A204.1 (cell line): ENCODE data around the gene PSME3IP1.
"Not testable (repeated sequence)": the region's sequence is repeated elsewhere in the genome, so short reads cannot be mapped to it uniquely, and the experiment has no call there.

ENCODE experiments used
- FAIRE-seq: peaks from 2 replicates; lab custom pipeline; 2012; peaks lifted over from hg19 to GRCh38; lab: Jason Lieb, UNC

Gene PSME3IP1

DNA sequence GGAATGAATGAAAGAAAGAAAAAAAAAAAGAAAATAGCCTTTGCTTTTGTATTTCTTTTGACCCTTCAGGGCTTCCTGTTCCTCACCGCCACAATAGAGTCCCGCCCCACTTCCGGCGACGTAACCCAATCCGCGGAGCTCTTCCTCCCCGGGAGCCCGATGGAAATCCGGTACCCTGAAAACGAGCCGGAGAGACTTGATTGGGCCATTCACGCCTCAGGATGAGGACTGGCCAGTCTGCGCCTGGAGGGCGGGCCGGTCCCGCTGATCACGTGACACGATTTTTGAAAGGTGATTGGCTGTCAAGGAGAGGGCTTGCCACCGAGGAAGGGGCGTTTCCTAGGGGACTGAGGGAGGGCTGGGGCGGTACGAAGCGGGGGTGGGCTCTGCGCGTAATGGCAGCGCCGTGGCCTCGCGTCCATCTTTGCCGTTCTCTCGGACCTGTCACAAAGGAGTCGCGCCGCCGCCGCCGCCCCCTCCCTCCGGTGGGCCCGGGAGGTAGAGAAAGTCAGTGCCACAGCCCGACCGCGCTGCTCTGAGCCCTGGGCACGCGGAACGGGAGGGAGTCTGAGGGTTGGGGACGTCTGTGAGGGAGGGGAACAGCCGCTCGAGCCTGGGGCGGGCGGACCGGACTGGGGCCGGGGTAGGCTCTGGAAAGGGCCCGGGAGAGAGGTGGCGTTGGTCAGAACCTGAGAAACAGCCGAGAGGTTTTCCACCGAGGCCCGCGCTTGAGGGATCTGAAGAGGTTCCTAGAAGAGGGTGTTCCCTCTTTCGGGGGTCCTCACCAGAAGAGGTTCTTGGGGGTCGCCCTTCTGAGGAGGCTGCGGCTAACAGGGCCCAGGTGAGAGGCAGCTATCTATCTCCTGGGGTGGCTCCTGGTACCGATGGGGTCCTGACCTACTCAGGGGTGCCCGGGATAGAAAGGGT is at the start of gene PSME3IP1, which contains the start of gene RSPRY1:
Gene PSME3IP1 (minus strand): TSS at position 95 of the 927 bp plus-strand sequence. CDS start 12,185 bp downstream, outside the sequence.
Gene RSPRY1 (plus strand): TSS at position 385 of the 927 bp plus-strand sequence. CDS start 18,330 bp downstream, outside the sequence.
- peak; percentile 99 for FAIRE-seq

DNA sequence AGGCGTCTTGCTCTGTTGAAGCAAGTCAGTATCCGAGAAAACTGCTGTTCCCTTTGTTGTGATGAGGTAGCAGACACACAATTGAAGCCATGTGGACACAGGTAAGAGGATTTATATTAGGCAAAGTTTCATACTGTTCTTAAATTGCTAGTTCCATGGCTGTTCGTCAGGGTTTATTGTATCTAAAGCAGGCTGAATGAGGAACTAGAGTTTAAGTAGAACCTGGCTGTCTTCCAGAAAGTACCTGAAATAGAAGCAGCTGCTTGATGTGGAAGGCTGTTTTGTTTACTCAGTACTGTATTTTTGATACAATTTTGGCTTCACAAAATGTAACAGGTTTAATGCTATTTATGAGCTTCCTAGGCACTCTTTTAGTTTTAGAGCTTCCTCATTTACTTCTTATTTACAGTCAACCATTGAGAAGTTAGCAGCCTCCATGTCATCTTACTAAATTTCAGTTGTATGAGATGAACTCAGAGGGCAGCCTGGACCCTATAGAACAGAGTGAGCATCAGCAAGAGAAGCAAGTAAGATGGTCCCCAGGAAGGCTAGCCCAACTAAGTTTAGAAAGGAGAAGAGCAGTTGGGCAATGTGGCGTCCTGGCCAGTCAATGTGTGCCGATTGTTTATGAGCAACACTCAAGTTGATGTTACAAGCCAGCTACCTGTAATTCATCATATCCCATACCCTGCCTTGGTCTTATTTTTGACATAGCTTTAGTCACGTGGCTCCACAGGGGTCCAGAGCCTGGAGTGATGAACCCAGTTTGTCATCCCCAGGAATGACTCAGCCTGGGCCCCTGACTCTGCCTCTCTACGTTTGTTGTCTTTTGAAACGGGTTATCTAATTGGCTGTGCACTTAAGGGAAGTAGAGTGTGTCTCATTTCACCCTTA is 49.5 kb upstream of the PSME3IP1 start:
- FAIRE-seq = no peak

GRCh38 chr16:57234707-57235092 is 48.9 kb upstream of the PSME3IP1 start:
- FAIRE-seq = no peak

DNA sequence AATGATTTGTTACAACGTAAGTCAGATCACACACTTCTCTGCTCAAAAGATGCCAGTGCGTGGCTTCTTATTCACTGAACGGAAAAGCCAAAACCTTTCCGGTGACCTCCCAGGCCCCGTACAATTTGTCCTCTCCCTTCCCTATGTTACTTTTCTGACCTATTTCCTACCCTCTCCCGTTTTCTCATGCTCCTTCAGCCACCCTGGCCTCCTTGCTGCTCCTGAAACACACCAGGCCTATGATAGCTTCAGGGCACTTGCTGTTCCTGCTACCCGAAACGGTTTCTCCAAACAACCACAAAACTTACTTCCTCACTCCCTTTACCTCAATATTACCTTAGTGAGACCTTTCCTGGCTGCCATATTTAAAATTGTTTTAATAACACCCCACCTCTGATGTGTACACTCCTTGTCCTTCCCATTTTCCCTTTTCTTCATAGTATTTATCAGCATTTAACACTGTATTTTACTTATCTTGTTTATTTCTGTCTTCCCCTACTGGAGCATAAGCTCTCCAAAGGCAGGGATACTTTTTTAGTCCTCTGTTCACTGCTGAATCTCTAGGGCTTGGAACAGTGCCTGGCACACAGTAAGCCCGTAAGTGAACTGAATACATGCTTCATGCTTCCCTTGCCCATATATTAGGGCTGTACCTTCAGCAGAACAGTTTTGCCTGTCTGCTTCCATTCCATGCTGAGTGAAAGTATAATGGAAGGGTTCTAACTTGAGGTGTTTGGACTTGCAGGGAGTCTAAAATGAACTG is 48.3 kb upstream of the PSME3IP1 start:
- no peak for FAIRE-seq

DNA sequence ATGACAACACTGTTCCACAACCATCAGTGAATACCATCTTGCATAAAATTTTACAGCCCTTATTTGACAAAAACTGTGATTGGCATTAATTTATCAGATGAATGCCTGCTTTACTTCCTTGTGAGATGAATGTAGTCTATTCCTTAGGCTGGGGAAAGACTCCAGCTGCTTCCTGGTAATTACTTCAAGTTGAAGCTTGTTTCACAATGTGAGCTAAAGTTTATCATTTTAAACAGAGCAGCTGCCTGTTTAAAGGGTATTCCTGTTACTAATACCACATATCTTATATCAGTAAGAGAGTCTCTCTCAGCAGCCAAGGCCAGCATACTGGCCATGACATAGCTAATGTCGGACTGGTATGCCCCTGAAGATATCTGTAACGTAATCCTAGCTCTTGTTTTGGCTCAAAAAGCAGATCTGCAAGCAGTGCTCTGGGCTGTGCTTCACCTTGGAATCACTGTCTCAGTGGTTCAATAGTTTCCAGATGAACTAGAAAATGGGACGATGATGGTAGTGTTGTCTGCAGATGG is 46.0 kb upstream of the PSME3IP1 start:
- no peak for FAIRE-seq

GRCh38 chr16:57229079-57229478 is 43.2 kb upstream of the PSME3IP1 start:
- no peak for FAIRE-seq

- no peak for FAIRE-seq
Observed at GRCh38 chr16:57226701-57227621, 41.1 kb upstream of the PSME3IP1 start.

DNA sequence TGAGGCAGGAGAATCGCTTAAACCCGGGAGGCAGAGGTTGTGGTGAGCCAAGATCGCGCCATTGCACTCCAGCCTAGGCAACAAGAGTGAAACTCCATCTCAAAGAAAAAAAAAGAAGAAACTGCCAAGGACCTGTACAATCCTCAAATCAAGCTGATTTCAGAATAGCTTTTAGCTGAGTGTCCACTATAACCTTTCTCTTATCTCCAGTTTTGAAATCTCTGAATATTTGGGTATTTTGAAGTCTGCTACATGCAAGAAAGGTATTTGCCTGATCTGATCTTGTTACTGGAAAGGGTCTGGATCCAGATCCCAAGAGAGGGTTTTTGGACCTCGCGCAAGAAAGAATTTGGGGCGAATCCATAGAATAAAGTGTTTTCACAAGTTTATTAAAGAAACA is 40.1 kb upstream of the PSME3IP1 start:
- FAIRE-seq = no peak

DNA sequence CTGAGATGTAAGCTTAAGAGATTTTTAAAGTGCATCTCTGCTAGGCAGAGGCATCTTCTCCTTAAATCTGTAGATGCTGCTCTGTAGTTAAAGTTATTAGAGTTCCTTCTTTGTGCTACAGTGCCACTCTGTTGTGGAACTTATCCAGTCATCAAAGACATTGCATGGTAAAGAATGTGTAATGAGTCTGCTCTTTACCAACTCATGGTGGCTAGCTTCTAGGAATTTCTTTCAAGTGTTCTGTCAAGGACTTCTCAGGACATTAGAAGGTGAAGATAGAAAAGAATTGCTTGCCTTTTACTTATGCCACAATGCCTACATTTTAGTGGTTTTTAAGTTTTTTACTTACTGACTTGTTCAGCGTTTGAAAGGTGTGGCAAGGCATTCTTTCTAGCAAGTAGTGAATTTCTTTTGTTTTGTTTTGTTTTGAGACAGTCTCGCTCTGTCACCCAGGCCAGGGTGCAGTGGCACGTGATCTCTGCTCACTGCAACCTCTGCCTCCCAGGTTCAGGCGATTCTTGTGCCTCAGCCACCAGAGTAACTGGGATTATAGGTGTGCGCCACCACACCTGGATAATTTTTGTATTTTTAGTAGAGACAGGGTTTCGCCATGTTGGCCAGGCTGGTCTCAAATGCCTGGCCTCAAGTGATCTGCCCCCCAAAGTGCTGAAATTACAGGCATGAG is 39.0 kb upstream of the PSME3IP1 start:
- no peak for FAIRE-seq

GRCh38 chr16:57223057-57223456 is 37.2 kb upstream of the PSME3IP1 start:
- no peak for FAIRE-seq

- no peak for FAIRE-seq
Observed at GRCh38 chr16:57216968-57217367, 31.1 kb upstream of the PSME3IP1 start.

DNA sequence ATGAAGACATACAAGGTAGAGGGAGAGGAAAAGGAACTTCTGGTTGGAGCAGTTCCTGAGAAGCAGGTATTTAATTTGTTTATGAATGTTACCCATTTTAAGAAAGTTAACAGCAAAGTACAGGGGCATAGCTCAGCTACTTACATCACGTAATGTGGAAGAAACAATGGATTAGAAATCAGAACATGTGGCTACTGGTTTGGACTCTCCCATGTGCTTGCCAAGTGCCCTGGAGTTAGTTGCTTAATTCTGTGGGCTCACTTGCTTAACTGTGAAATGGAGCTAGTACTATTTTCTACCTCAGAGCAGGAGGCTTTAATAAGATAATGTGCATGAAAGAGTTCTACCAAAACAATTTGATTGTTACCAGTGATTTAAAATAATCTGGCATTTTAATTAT is 27.6 kb upstream of the PSME3IP1 start:
- no peak for FAIRE-seq

DNA sequence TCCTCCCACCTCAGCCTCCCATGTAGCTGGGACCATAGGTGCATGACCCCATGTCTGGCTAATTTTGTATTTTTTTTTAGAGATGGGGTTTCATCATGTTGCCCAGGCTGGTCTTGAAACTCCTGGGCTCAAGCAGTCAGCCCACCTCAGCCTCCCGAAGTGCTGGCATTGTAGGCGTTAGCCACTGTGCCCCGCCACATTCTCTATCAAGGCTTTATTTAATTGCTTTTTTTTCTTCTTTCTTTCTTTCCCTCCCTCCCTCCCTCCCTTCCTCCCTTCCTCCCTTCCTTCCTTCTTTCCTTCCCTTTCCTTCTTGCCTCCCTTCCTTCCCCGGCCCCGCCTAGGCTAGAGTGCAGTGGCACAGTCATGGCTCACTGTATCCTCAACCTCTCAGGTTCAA is 23.9 kb upstream of the PSME3IP1 start:
- FAIRE-seq = no peak

DNA sequence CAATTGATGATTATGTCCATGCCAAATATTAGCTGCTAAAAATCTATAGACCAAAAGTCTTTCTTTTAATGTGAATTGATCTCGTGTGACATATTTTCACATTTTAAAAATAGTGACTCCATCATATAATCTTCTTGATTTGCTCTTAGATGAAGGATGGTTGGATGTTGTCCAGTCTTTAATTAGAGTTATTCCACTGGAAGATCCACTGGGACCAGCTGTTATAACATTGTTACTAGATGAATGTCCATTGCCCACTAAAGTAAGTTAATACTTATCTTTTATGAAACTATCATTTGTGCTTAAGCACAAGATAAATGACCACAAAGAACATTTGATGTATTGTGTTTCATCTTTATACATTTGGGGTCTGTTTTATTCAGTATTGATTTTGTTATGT is 23.1 kb upstream of the PSME3IP1 start:
- FAIRE-seq = no peak

GRCh38 chr16:57204675-57205074 is 18.8 kb upstream of the PSME3IP1 start:
- no peak for FAIRE-seq

DNA sequence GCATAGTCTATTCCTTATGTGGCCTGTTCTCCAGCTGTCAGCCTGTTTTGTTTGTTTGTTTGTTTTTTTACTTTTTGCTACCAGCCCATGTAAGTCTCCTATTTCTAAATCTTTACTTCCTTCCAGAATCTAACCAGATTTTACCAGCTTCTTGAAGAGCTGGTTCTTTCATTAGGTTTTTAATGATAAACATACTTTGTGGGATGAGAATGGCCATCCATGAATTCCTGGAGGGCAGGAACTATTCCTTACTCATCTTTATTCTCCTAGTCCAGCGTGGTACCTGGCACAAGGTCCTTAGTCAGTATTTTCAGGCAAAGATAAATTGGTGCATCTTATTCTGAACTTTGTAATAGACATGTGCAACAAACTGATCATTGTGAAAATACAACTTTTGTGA is 17.6 kb upstream of the PSME3IP1 start:
- no peak for FAIRE-seq

DNA sequence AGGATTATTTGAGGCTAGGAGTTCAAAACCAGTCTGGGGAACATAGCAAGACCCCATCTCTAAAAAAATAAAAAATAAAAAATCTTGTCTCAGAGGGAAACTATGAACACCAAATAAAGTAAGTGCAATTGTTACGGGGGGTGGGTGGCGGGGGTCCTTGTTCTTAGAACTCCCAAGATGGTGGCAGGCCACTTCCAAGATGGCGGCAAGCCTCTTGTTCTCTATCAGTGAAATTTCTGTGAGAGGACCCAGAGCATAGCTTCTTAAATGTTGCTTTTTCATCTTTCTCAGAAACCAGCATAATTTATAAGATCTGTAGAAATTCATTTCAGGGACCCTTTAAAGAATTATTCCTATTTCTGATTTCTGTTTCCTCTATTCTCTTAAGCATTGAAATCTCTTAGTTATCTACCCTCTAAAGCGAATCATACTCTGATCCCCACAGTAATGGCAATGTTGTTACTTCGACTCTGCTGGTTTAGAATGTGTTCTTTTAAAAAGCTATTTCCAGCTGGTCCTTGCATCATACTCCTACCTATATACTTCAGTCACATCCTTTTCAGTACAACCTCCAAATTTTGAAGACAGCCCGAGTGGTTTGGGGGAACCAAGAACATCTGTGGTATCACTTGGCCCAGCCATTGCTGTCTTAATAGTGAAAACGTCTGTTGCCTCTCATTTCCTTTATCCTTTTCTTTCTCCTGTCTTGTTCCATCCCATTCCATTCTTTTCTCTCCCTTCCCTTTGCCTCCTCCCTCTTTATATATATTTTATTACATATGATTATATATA is 16.5 kb upstream of the PSME3IP1 start:
- no peak for FAIRE-seq

- FAIRE-seq = not testable (repeated sequence)
Observed at GRCh38 chr16:57200926-57201325, 15.1 kb upstream of the PSME3IP1 start.

GRCh38 chr16:57200321-57200720 is 14.5 kb upstream of the PSME3IP1 start:
- FAIRE-seq = not testable (repeated sequence)
